ENCODE data around the gene ATXN2. TPM values are rescaled to one million over a fixed set of nuclear protein-coding genes. Genes with fewer than 3 reads are reported as not detected.
"Not testable (repeated sequence)": the region's sequence is repeated elsewhere in the genome, so short reads cannot be mapped to it uniquely, and the experiment has no call there.

Gene ATXN2
- polyA plus RNA-seq, 6 donors from 2014 or later, result 12.0 to 38.0 (median 20.3) TPM

GRCh38 chr12:111405859-111406473, 193.1 kb downstream of the ATXN2 start, which contains the start of gene SH2B3:
Gene SH2B3, plus strand, starts transcription at chr12:111405923. Its CDS starts 12,223 bp downstream, at chr12:111418146.
- Mint-ChIP-seq H3K27ac (peak within 1 kb of the TSS; percentile 94 to 99 (median 97)), H3K36me3 (no peaks in the 10 kb centered on the region), H3K9me3 (no peaks in the 10 kb centered on the region), H3K4me1 (peaks cover 53 to 71% (median 67%) of the 10 kb centered on the region in 3 donors), H3K27me3 (no peaks in the 10 kb centered on the region), H3K4me3 (peak within 1 kb of the TSS; percentile 84 to 96 (median 92))
- no peak for DNase-seq
- peak; percentile 18 to 61 for ATAC-seq (ENCODE audit: low read depth in 2 of 2)

- ATAC-seq (ENCODE audit: low read depth in 2 of 2), result peak; percentile 51 to 61
- Mint-ChIP-seq H3K9me3 (no peaks in the 10 kb centered on the region), H3K27ac (peak overlapping the region; percentile 88 to 98 (median 93)), H3K4me3 (peak overlapping the region; percentile 84 to 93 (median 90)), H3K36me3 (no peaks in the 10 kb centered on the region), H3K4me1 (peaks cover 46 to 64% (median 61%) of the 10 kb centered on the region in 3 donors), H3K27me3 (no peaks in the 10 kb centered on the region)
- peak; percentile 98 for DNase-seq
Observed at GRCh38 chr12:111405149-111405858, 193.8 kb downstream of the ATXN2 start.

GRCh38 chr12:111404362-111405148, 194.6 kb downstream of the ATXN2 start:
- H3K4me3 Mint-ChIP-seq, result peak overlapping the region; percentile 84 to 93 (median 90)
- H3K36me3 Mint-ChIP-seq, result no peaks in the 10 kb centered on the region
- ATAC-seq (ENCODE audit: low read depth in 2 of 2) (no peak), DNase-seq (peak; percentile 40)
- H3K4me1 Mint-ChIP-seq, result peaks cover 45 to 61% (median 61%) of the 10 kb centered on the region in 3 donors
- H3K27ac Mint-ChIP-seq, result peak overlapping the region; percentile 84 to 98 (median 96)
- H3K9me3 Mint-ChIP-seq, result no peaks in the 10 kb centered on the region
- H3K27me3 Mint-ChIP-seq, result no peaks in the 10 kb centered on the region

GRCh38 chr12:111402490-111402824, 196.7 kb downstream of the ATXN2 start:
- not testable (repeated sequence) for H3K9me3 Mint-ChIP-seq, H3K27me3 Mint-ChIP-seq
- peaks cover 35 to 58% (median 43%) of the 10 kb centered on the region in 3 donors for H3K4me1 Mint-ChIP-seq

More at GRCh38 chr12:111402490-111402824, 196.7 kb downstream of the ATXN2 start:
- Mint-ChIP-seq H3K4me3 (peak overlapping the region in 7 of 8 donors; percentile 84 to 93 (median 89)), H3K27ac (peak overlapping the region; percentile 58 to 97 (median 94))
- not testable (repeated sequence) for ATAC-seq (ENCODE audit: low read depth in 2 of 2); H3K36me3 Mint-ChIP-seq; DNase-seq

Other genes starting within 250 kb of the ATXN2 start
- 10 to 100 TPM in 1 of 6 donors, 1 to 10 TPM in 5; 5.3 to 14.7 (median 7.7) TPM for gene PHETA1, start 230.2 kb downstream of the ATXN2 start, polyA plus RNA-seq (ENCODE audit: low read depth in 6 of 6)
- gene SH2B3, start 193.4 kb downstream of the ATXN2 start, polyA plus RNA-seq (ENCODE audit: low read depth in 6 of 6), result 10 to 100 TPM in 1 of 6 donors, 1 to 10 TPM in 5; 3.6 to 10.4 (median 4.5) TPM
- gene BRAP, start 86.6 kb upstream of the ATXN2 start, polyA plus RNA-seq (ENCODE audit: low read depth in 6 of 6), result 10 to 100 TPM; 20.0 to 25.6 (median 23.2) TPM
- gene ACAD10, start 86.7 kb upstream of the ATXN2 start, polyA plus RNA-seq (ENCODE audit: low read depth in 6 of 6), result 10 to 100 TPM; 10.0 to 19.4 (median 12.3) TPM
- gene ALDH2, start 167.6 kb upstream of the ATXN2 start, polyA plus RNA-seq (ENCODE audit: low read depth in 6 of 6), result 10 to 100 TPM; 11.5 to 16.9 (median 13.2) TPM
- gene MAPKAPK5, start 242.9 kb upstream of the ATXN2 start, polyA plus RNA-seq (ENCODE audit: low read depth in 6 of 6), result 10 to 100 TPM; 25.9 to 42.7 (median 29.1) TPM

All from naive B cell (primary cell).